ENCODE measurements around the gene WDSUB1.

The WDSUB1 gene, protein sequence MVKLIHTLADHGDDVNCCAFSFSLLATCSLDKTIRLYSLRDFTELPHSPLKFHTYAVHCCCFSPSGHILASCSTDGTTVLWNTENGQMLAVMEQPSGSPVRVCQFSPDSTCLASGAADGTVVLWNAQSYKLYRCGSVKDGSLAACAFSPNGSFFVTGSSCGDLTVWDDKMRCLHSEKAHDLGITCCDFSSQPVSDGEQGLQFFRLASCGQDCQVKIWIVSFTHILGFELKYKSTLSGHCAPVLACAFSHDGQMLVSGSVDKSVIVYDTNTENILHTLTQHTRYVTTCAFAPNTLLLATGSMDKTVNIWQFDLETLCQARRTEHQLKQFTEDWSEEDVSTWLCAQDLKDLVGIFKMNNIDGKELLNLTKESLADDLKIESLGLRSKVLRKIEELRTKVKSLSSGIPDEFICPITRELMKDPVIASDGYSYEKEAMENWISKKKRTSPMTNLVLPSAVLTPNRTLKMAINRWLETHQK

DNA sequence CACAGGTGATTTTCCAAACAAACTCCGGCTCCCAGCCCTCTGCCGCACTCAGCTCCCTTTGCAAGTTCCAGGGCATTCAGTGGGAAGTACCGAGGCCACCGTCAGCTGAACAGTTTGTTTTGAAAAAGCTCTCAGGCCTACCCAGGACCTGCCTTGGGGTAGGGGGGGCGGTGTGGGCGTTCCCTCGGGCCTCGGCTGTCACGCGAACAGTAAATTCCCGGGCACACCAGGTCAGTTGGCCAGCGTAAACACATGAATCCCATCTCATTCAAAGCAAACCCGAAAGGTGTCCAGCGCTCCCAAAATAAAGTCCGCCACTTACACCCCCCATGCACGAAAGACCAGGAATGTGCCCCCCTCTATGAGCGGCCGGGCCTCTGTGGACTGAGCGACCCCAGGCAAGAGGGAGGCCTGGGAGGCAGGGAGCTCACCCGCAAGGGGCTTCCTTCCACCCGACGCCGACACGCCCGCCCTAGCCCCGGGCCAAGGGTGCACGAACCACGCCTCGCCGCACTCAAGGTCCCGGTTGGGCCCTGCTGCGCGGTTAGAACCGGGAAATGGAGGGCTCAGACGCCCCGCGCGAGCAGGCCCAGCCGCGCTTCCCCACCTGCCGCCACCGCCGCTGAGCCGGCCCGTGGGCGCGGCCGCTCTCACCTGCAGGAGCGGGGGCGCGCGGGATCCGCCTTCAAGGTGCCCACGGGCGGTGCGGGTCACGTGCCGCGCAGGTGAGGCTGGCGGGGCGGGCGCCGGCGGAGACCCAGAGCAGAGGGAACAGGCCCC lies at the start of gene WDSUB1:
Gene WDSUB1 (minus strand): TSS at position 775 of the 780 bp plus-strand sequence. CDS start 3,634 bp downstream, outside the sequence.
- Histone ChIP-seq H3K4me1 (ENCODE audit: insufficient read depth, low read length) (no peaks in the 10 kb centered on the region; the same call in 1 of the 2 replicates), H3K36me3 (ENCODE audit: insufficient read depth, low read depth, low read length) (peaks cover 4% of the 10 kb centered on the region; the same call in 1 of the 2 replicates), H3K9me3 (ENCODE audit: insufficient read depth, low read depth, low read length) (no peaks in the 10 kb centered on the region), H3K4me3 (ENCODE audit: low read length) (peak within 1 kb of the TSS; percentile 92), H3K27ac (ENCODE audit: low read length) (peak within 1 kb of the TSS; percentile 75), H3K9ac (ENCODE audit: low read depth, low read length) (peak within 1 kb of the TSS; percentile 87), H3K27me3 (ENCODE audit: insufficient read depth, low read length) (no peaks in the 10 kb centered on the region)

DNA sequence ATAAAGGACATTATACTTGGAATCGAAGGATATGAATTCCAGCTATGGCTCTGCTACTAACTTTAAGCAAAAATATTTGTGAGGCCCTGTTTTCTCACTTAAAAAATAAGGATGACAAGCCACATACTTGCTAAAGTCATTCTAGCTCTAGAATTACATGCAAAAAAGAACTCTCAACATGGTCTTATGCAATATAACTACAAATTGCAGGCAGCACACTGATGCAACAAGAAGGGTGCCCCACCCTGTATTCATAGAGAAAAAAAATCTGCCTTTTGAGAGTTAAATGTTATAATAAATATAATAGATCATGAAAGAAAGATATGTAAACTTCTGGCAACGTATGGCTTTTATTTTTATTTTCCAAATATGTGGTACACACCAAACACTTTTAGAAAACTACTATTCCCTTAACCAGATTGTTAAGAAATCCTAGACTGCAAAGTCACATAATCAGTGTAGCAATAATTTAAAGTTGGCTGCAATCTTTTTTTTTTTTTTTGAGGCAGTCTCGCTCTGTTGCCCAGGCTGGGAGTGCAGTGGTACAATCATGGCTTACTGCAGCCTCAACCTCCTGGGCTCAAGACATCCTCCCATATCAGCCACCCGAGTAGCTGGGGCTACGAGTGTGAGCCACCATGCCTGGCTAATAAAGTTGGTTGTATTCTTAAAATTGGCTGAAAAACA lies 40.2 kb upstream of the WDSUB1 start:
- Histone ChIP-seq H3K9me3 (ENCODE audit: insufficient read depth, low read depth, low read length) (no peaks in the 10 kb centered on the region), H3K27ac (ENCODE audit: low read length) (no peak overlapping the region), H3K9ac (ENCODE audit: low read depth, low read length) (no peak overlapping the region), H3K4me3 (ENCODE audit: low read length) (no peak overlapping the region), H3K27me3 (ENCODE audit: insufficient read depth, low read length) (no peaks in the 10 kb centered on the region), H3K36me3 (ENCODE audit: insufficient read depth, low read depth, low read length) (peaks cover 47% of the 10 kb centered on the region), H3K4me1 (ENCODE audit: insufficient read depth, low read length) (no peaks in the 10 kb centered on the region)

DNA sequence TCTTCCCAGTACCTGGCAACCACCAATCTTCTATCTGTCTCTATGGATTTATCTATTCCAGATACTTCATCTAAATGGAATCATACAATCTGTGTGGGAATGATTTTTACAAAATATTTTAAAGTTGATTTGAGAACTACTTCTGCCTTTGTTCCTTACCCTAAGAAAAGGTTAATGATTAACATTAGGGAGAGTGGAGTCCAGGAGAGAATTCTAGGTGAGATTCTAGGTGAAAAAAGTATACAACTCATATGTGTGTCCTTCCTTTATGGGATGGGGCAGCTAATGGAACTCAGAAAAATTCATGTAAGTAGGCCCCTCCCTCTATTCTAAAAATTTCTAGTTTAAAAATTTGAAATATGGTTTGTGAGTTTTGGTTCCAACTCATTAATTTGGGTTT lies 35.9 kb upstream of the WDSUB1 start:
- no peaks in the 10 kb centered on the region for H3K27me3 ChIP-seq (ENCODE audit: insufficient read depth, low read length)
- no peaks in the 10 kb centered on the region for H3K9me3 ChIP-seq (ENCODE audit: insufficient read depth, low read depth, low read length)
- peaks cover 56% of the 10 kb centered on the region for H3K36me3 ChIP-seq (ENCODE audit: insufficient read depth, low read depth, low read length)
- H3K27ac ChIP-seq (ENCODE audit: low read length), result no peak overlapping the region
- H3K9ac ChIP-seq (ENCODE audit: low read depth, low read length), result no peak overlapping the region
- no peak overlapping the region for H3K4me3 ChIP-seq (ENCODE audit: low read length)
- no peaks in the 10 kb centered on the region for H3K4me1 ChIP-seq (ENCODE audit: insufficient read depth, low read length)

DNA sequence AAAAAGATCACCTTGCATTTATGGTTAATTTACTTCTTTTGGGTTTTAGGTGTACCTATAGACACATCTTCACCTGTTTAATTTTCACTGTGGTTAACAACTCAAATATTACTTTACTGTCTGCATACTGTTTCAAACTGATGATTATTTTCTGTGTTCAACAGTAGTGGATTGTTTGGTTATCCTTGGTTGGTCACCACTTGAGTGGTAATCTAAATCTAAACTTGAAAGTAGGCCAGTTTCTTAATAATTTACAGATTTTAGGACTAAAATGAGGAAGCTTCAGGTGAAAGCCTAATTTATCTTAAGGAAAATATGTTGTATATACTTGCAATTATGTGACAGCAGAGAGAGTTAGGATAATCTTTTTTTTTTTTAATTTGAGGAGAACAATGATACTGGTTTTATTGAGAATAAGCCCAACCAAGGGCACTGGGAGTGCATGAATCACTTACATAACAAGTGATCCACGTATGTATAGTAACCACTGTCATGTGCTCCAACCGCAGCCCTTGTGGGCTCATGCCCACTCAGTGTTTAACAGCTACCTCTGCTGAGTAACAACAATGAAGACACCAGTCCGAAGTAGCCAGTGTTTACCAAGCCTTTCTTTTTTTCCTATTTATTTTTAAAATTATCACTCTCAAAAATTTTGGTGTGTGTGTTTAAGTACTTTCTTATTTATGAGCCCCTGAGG lies 31.0 kb upstream of the WDSUB1 start:
- H3K4me1 ChIP-seq (ENCODE audit: insufficient read depth, low read length), result no peaks in the 10 kb centered on the region
- no peaks in the 10 kb centered on the region for H3K27me3 ChIP-seq (ENCODE audit: insufficient read depth, low read length)
- peaks cover 52% of the 10 kb centered on the region for H3K36me3 ChIP-seq (ENCODE audit: insufficient read depth, low read depth, low read length)
- H3K9ac ChIP-seq (ENCODE audit: low read depth, low read length), result no peak overlapping the region
- H3K9me3 ChIP-seq (ENCODE audit: insufficient read depth, low read depth, low read length), result no peaks in the 10 kb centered on the region
- no peak overlapping the region for H3K4me3 ChIP-seq (ENCODE audit: low read length)
- no peak overlapping the region for H3K27ac ChIP-seq (ENCODE audit: low read length)

DNA sequence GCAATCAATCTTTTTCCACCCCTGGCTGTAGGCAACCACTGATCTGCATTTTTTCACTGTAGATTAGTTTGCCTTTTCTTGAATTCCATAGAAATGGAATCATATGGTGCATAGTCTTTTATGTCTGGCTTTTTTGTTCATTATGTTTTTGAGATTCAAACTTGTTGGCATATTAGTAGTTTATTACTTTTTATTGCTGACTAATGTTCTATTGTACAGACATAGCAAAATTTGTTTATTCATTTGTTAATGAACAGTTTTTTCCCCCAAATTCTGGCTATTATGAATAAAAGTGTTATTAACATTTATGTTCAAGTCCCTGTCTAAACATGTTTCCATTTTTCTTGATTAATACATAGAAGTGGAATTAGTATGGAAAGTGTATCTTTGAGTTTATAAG lies 21.4 kb upstream of the WDSUB1 start:
- H3K27ac ChIP-seq (ENCODE audit: low read length), result no peak overlapping the region

DNA sequence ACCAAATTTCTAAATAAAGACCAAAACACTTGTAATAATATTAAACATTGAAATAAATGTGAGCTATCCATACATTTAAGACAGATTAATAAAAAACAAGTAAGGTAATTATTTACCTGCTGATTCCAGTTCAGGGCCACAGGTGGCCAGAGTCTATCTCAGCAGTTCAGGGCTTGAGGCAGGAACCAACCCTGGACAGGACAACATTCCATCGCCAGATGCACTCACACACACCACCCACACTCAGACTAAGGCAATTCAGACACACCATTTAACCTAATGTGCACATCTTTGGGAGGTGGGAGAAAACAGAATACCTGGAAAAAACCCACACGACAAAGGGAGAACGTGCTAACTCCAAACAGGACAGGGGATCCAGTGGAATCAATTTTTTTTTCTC lies 14.1 kb upstream of the WDSUB1 start:
- H3K9ac ChIP-seq (ENCODE audit: low read depth, low read length), result no peak overlapping the region
- no peak overlapping the region for H3K4me3 ChIP-seq (ENCODE audit: low read length)
- H3K27ac ChIP-seq (ENCODE audit: low read length), result no peak overlapping the region
- H3K9me3 ChIP-seq (ENCODE audit: insufficient read depth, low read depth, low read length), result no peaks in the 10 kb centered on the region
- no peaks in the 10 kb centered on the region for H3K27me3 ChIP-seq (ENCODE audit: insufficient read depth, low read length)
- H3K4me1 ChIP-seq (ENCODE audit: insufficient read depth, low read length), result no peaks in the 10 kb centered on the region
- no peaks in the 10 kb centered on the region for H3K36me3 ChIP-seq (ENCODE audit: insufficient read depth, low read depth, low read length)

More for the DNA sequence above, 21.4 kb upstream of the WDSUB1 start:
- no peak overlapping the region for H3K9ac ChIP-seq (ENCODE audit: low read depth, low read length)
- H3K9me3 ChIP-seq (ENCODE audit: insufficient read depth, low read depth, low read length), result no peaks in the 10 kb centered on the region
- H3K4me3 ChIP-seq (ENCODE audit: low read length), result no peak overlapping the region
- no peaks in the 10 kb centered on the region for H3K36me3 ChIP-seq (ENCODE audit: insufficient read depth, low read depth, low read length)
- no peaks in the 10 kb centered on the region for H3K27me3 ChIP-seq (ENCODE audit: insufficient read depth, low read length)
- H3K4me1 ChIP-seq (ENCODE audit: insufficient read depth, low read length), result no peaks in the 10 kb centered on the region

DNA sequence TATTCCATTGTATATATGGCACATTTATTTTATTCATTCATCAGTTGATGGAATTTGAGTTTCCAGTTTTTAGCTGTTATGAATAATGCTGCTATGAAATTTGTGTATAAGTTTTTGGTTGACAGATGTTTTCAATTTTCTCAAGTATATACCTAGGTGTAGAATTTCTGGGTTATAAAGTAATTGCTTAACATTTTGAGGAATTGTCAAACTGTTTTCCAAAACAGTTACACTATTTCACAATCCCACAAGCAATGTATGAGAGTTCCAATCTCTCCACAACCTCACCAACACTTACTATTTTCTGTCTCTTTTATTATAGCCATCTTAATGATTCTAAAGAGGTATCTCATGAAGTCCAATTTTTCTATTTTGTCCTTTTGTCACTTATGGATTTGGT lies 12.5 kb upstream of the WDSUB1 start:
- Histone ChIP-seq H3K9me3 (ENCODE audit: insufficient read depth, low read depth, low read length) (no peaks in the 10 kb centered on the region), H3K4me1 (ENCODE audit: insufficient read depth, low read length) (no peaks in the 10 kb centered on the region), H3K4me3 (ENCODE audit: low read length) (no peak overlapping the region), H3K27me3 (ENCODE audit: insufficient read depth, low read length) (no peaks in the 10 kb centered on the region), H3K36me3 (ENCODE audit: insufficient read depth, low read depth, low read length) (no peaks in the 10 kb centered on the region), H3K27ac (ENCODE audit: low read length) (no peak overlapping the region), H3K9ac (ENCODE audit: low read depth, low read length) (no peak overlapping the region)

DNA sequence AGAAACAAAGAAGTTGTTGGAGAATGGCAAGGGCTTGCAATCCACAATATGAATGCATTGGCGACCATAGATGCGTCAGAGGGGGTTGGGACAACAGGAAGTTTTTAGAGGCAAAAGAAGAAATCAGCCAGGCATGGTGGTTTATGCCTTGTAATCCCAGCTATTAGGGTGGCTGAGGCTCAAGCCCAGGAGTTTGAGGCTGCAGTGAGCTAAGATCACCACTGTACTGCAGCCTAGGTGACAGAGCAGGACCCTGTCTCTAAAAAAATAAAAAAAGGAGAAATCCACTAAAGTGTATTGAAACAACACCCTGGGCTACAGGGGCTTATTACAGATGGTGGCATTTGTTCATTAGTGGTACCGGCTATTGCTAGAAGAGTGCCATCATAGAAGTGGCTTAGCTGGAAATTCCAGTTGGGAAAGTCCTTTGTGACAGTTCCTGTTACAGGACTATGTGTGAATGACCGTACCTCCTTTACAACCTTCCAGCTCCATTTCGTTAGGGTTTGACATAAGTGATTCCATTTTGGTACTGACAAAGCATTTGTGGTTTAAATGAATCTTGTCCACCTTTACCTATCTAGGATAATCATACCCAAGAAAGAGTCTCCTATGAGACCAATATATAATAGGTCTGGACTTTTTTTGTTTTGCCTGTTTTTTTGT lies 10.7 kb upstream of the WDSUB1 start:
- no peak overlapping the region for H3K27ac ChIP-seq (ENCODE audit: low read length)
- H3K4me1 ChIP-seq (ENCODE audit: insufficient read depth, low read length), result no peaks in the 10 kb centered on the region
- no peaks in the 10 kb centered on the region for H3K36me3 ChIP-seq (ENCODE audit: insufficient read depth, low read depth, low read length)
- no peak overlapping the region for H3K9ac ChIP-seq (ENCODE audit: low read depth, low read length)
- no peaks in the 10 kb centered on the region for H3K27me3 ChIP-seq (ENCODE audit: insufficient read depth, low read length)
- H3K9me3 ChIP-seq (ENCODE audit: insufficient read depth, low read depth, low read length), result no peaks in the 10 kb centered on the region
- H3K4me3 ChIP-seq (ENCODE audit: low read length), result no peak overlapping the region

DNA sequence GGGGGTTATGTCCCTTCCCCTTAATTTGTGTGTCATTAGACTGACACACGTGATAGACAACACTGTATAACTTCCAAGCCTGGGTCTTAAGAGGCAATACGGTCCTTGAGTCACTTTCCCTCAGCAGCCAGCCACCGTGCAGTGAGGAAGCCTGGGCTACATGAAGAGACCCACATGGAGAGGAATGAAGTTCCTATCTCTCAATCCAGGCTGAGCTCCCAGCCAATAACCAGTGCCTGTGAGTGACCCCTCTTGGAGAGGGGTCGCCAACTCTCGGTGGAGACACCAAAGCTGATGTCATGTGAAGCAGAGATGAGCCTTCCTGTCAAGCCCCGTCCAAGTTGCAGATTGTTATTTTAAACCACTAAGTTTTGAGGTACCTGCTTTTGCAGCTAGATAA lies 5.7 kb upstream of the WDSUB1 start:
- Histone ChIP-seq H3K9ac (ENCODE audit: low read depth, low read length) (no peak overlapping the region), H3K4me1 (ENCODE audit: insufficient read depth, low read length) (no peaks in the 10 kb centered on the region; the same call in 1 of the 2 replicates), H3K27me3 (ENCODE audit: insufficient read depth, low read length) (no peaks in the 10 kb centered on the region), H3K4me3 (ENCODE audit: low read length) (no peak overlapping the region), H3K36me3 (ENCODE audit: insufficient read depth, low read depth, low read length) (no peaks in the 10 kb centered on the region), H3K27ac (ENCODE audit: low read length) (no peak overlapping the region), H3K9me3 (ENCODE audit: insufficient read depth, low read depth, low read length) (no peaks in the 10 kb centered on the region)

DNA sequence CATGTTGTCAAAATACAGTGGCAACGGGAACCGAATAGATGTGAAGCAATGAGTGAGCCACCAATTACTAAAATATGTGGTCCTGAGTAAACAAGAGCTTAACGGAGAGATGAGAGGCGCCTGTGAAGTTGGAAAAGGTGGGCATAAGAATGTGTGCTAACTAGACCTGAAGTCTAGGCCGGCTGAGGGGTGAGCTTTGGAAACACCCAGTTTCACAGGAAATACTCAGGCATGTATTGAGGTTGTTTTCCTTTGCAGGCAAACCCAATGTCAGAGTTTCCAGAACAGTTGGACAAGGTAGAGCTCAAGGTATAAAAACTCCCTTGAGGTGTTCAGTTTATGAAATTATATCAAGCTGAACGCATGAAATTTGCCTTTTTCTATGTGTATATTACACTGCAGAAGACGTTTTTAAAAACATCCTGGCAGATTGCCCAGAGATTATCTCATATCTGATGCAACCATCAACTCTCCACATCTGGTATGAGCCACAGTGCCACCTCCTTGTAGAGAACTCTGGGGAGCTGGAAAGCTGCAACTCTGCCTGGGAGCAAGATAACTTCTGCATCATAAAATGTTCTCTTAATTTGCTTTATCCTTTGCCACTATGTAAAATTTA lies 3.9 kb upstream of the WDSUB1 start:
- Histone ChIP-seq H3K4me1 (ENCODE audit: insufficient read depth, low read length) (no peaks in the 10 kb centered on the region; the same call in 1 of the 2 replicates), H3K27me3 (ENCODE audit: insufficient read depth, low read length) (no peaks in the 10 kb centered on the region), H3K27ac (ENCODE audit: low read length) (no peak overlapping the region), H3K9me3 (ENCODE audit: insufficient read depth, low read depth, low read length) (no peaks in the 10 kb centered on the region), H3K36me3 (ENCODE audit: insufficient read depth, low read depth, low read length) (no peaks in the 10 kb centered on the region), H3K9ac (ENCODE audit: low read depth, low read length) (no peak overlapping the region), H3K4me3 (ENCODE audit: low read length) (no peak overlapping the region)
